Measurements from ENCODE around the gene RAPGEF2. TPM values are rescaled to one million over a fixed set of nuclear protein-coding genes. Genes with fewer than 3 reads are reported as not detected.
A peak's percentile ranks its signal among the peaks of the same experiment; 100 is the strongest.

Gene RAPGEF2
- total and polyA plus RNA-seq, 2 of the 8 experiments (the other 6 are each of a cell fraction or from before 2014, with no cell fraction given): 24.4 to 48.6 TPM

- H3K4ac ChIP-seq (replicated peaks; ENCODE audit: insufficient read length, low read depth, low read length): no peak overlapping the region
- H3K4me1 ChIP-seq (replicated peaks in 1 of 4; ENCODE audit: control insufficient read depth in 3 of 4, insufficient read depth in 4 of 4, low read length in 3 of 4): peaks cover 0 to 16% (median 6%) of the 10 kb centered on the region in 4 experiments; a peak in 3 of 7 replicates
- peak overlapping the region; percentile 9; the same call in 1 of the 2 replicates for H2AFZ ChIP-seq (ENCODE audit: low read length)
- CTCF ChIA-PET (ENCODE audit: partially characterized antibody): interaction anchor here (0.7 to 1.1 kb wide), 2 partner anchors 27 to 54 kb away, joined by 3 to 4 read pairs; no protein-coding TSS in a partner anchor
- DNase-seq (ENCODE audit: low read depth in 1 of 2, low spot score in 2 of 2) (peak in 1 of 2 experiments; percentile 41), FAIRE-seq (peak; percentile 42)
- H3K9me3 ChIP-seq (ENCODE audit: insufficient read depth in 2 of 2, low read depth in 1 of 2, low read length in 1 of 2): no peaks in the 10 kb centered on the region
- no peak overlapping the region for H2BK15ac ChIP-seq (ENCODE audit: low read length)
- no peak overlapping the region for H3K9ac ChIP-seq (replicated peaks in 1 of 4; ENCODE audit: extremely low read depth in 1 of 4, low read depth in 3 of 4, low read length in 3 of 4)
- H3K4me2 ChIP-seq (ENCODE audit: insufficient read depth in 1 of 2, low read depth in 2 of 2, low read length in 2 of 2): 0 out of 4 replicates have a peak overlapping the region, but pooled peaks of 1 of the 2 experiments have one; percentile 1
- no peaks in the 10 kb centered on the region for H4K20me1 ChIP-seq (replicated peaks in 1 of 2; ENCODE audit: control insufficient read depth in 1 of 2, insufficient read depth in 2 of 2, low read length in 2 of 2)
- H3K23me2 ChIP-seq (ENCODE audit: low read depth, low read length): no peaks in the 10 kb centered on the region
- H2BK5ac ChIP-seq (ENCODE audit: low read depth, low read length): no peak overlapping the region
- H4K91ac ChIP-seq (replicated peaks; ENCODE audit: insufficient read length, low read length): no peak overlapping the region
- no peaks in the 10 kb centered on the region for H3K36me3 ChIP-seq (ENCODE audit: control insufficient read depth in 2 of 4, insufficient read depth in 4 of 4, low read length in 3 of 4)
- H3K56ac ChIP-seq (replicated peaks; ENCODE audit: insufficient read length, low read depth, low read length): no peak overlapping the region
- no peak overlapping the region for H4K8ac ChIP-seq (ENCODE audit: extremely low read depth, insufficient read depth, low read length)
- no peak overlapping the region for H3K14ac ChIP-seq (ENCODE audit: insufficient read length)
- H3K27ac ChIP-seq (ENCODE audit: low read depth, low read length): no peak overlapping the region
- peaks cover 0 to 1% (median 0%) of the 10 kb centered on the region in 4 experiments; a peak in 1 of 7 replicates for H3K27me3 ChIP-seq (replicated peaks in 1 of 4; ENCODE audit: control insufficient read depth in 3 of 4, extremely low read depth in 1 of 4, insufficient read depth in 3 of 4, low read length in 3 of 4)
- no peak overlapping the region for H2AK5ac ChIP-seq (ENCODE audit: low read depth, low read length)
- POLR2A ChIA-PET (ENCODE audit: partially characterized antibody): interaction anchor here (0.6 kb wide), 1 partner anchor 11 kb away, joined by 3 read pairs; no protein-coding TSS in a partner anchor
- H2BK12ac ChIP-seq (ENCODE audit: low read depth, low read length): no peak overlapping the region
- H3K79me1 ChIP-seq (ENCODE audit: low read depth, low read length): no peaks in the 10 kb centered on the region
- no peak overlapping the region for H2BK20ac ChIP-seq (ENCODE audit: low read length)
- H3K4me3 ChIP-seq (ENCODE audit: extremely low read depth in 1 of 4, insufficient read depth in 2 of 4, low read depth in 3 of 4, low read length in 4 of 4): no peak overlapping the region
- 0 out of 2 replicates have a peak overlapping the region, but pooled peaks have one; percentile 14 for H3K18ac ChIP-seq (ENCODE audit: extremely low read depth, low read length)
- 67% methylated on average over 1 of the region's 1 CpG; no CpG with 5 or more reads in 1 of the 2 experiments for WGBS, 2 experiments (ENCODE audit: extremely low coverage in 1 of 2, insufficient coverage in 1 of 2, insufficient read length in 1 of 2, insufficient replicate concordance in 2 of 2, low coverage in 1 of 2, low lambda C conversion rate in 2 of 2, missing lambda C conversion rate in 1 of 2)
- H3K23ac ChIP-seq (ENCODE audit: insufficient read length): no peak overlapping the region
- H3K79me2 ChIP-seq (ENCODE audit: control insufficient read depth in 1 of 2, insufficient read depth in 2 of 2, low read length in 2 of 2): no peaks in the 10 kb centered on the region
- no peak overlapping the region for H4K5ac ChIP-seq (ENCODE audit: insufficient read length, low read depth, low read length)
- peak overlapping the region; percentile 66 for H2BK120ac ChIP-seq (replicated peaks; ENCODE audit: low read depth, low read length)
- TF ChIP-seq EP300 (IDR thresholded peaks at IDR 0.05; ENCODE audit: borderline replicate concordance in 1 of 2, low read depth in 2 of 2, low read length in 2 of 2) (no peak), JUND (IDR thresholded peaks at IDR 0.05; ENCODE audit: low read length) (peak; percentile 48), ATF3 (IDR thresholded peaks at IDR 0.05; ENCODE audit: insufficient read depth, low read depth, low read length) (no peak), SP1 (IDR thresholded peaks at IDR 0.05; ENCODE audit: low read depth, low read length) (0 out of 2 replicates have a peak, but pooled peaks have one; percentile 32)
Observed at GRCh38 chr4:159071178-159071968, 31.5 kb upstream of the RAPGEF2 start.

All from H1 (cell line).